ENCODE results near the gene TIMP3. TPM values are rescaled to one million over a fixed set of nuclear protein-coding genes. Genes with fewer than 3 reads are reported as not detected.

TIMP3 gene
- total and polyA plus RNA-seq, 10 donors, result 19.7 to 689 (median 367) TPM

DNA sequence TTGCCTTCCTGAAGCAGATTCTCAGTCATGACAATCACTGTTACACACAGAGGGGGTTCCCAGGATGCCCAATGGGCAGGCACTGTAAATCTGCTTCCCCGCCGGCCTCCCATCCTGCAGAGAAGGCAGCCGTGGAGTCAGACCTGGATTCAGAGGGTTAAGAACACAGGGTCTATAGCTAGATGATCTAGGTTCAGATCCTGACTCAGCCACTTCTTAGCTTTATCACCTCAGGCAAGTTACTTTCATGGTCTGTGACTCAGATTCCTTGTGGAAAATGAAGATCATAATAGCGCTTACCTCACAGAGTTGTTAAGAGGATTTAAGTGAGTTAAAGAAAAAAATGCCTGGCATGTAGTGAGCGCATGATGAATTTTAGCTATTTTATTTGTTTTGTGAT is 95.9 kb downstream of the TIMP3 start:
- WGBS, 5 donors, result 96 to 99% (median 97%) methylated on average over 3 to 5 of the region's 5 CpGs

DNA sequence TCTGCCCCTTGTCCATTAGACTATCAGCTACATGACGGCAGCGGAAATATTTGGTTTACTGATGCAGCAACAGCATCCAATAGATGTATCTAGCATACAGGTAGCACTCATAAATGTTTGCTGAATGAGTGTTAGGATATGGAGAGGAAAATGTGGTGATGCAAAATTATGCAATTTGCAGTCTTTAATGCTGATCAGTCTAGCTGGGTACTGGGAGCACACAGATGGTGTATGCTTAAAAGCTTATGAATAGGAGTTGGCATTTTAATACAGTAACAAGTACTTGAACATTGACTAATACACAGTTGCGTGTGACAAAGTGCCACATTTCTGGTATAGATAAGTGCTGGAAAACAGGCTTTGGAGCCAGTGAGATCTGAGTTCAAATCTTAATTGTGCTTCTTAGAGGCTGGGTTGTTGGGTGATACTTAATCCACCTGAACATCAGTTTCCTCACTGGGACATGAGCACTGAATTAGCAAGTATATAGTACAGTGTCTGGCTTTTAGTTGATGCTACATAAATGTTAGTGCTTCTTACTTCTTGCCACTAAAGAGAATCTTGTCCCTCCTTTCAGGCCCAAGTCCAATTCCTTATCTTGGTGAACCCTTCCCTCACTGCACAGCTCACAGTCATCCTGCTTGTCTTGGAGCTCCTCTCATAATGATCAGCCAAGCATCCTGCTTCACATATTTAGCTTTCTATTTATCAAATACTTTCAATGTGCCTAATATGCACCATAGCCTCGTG is 99.6 kb downstream of the TIMP3 start:
- Histone ChIP-seq H3K36me3 (no peaks in the 10 kb centered on the region), H3K27ac (no peak overlapping the region), H3K27me3 (replicated peaks in 1 of 7) (no peaks in the 10 kb centered on the region), H3K4me3 (no peak overlapping the region), H3K4me1 (no peaks in the 10 kb centered on the region), H3K9me3 (no peaks in the 10 kb centered on the region)
- WGBS, 5 donors, result 82 to 98% (median 93%) methylated on average over 4 of the region's 4 CpGs
- TF ChIP-seq POLR2AphosphoS5 (IDR thresholded peaks at IDR 0.05), result no peak
- no peak for TF ChIP-seq POLR2A (IDR thresholded peaks at IDR 0.05)
- TF ChIP-seq, protein P1, sequence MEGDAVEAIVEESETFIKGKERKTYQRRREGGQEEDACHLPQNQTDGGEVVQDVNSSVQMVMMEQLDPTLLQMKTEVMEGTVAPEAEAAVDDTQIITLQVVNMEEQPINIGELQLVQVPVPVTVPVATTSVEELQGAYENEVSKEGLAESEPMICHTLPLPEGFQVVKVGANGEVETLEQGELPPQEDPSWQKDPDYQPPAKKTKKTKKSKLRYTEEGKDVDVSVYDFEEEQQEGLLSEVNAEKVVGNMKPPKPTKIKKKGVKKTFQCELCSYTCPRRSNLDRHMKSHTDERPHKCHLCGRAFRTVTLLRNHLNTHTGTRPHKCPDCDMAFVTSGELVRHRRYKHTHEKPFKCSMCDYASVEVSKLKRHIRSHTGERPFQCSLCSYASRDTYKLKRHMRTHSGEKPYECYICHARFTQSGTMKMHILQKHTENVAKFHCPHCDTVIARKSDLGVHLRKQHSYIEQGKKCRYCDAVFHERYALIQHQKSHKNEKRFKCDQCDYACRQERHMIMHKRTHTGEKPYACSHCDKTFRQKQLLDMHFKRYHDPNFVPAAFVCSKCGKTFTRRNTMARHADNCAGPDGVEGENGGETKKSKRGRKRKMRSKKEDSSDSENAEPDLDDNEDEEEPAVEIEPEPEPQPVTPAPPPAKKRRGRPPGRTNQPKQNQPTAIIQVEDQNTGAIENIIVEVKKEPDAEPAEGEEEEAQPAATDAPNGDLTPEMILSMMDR (IDR thresholded peaks at IDR 0.05 in 8 of 11, conservative IDR thresholded peaks at IDR 0.05 in 3 of 11), result no peak
- DNase-seq, result no peak
- intact Hi-C loops (cut with DNase I; ENCODE audit: low total_unique reads), result no loop called here

More for the DNA sequence above, 95.9 kb downstream of the TIMP3 start:
- DNase-seq, result no peak
- Histone ChIP-seq H3K4me1 (no peaks in the 10 kb centered on the region), H3K4me3 (no peak overlapping the region), H3K36me3 (no peaks in the 10 kb centered on the region), H3K27me3 (replicated peaks in 1 of 7) (peaks cover 0 to 3% (median 0%) of the 10 kb centered on the region in 7 donors), H3K9me3 (no peaks in the 10 kb centered on the region), H3K27ac (no peak overlapping the region)
- intact Hi-C loops (cut with DNase I; ENCODE audit: low total_unique reads), result no loop called here
- TF ChIP-seq POLR2A (IDR thresholded peaks at IDR 0.05), result no peak
- TF ChIP-seq POLR2AphosphoS5 (IDR thresholded peaks at IDR 0.05), result no peak
- TF ChIP-seq, protein P1 (IDR thresholded peaks at IDR 0.05 in 8 of 11, conservative IDR thresholded peaks at IDR 0.05 in 3 of 11), result no peak

DNA sequence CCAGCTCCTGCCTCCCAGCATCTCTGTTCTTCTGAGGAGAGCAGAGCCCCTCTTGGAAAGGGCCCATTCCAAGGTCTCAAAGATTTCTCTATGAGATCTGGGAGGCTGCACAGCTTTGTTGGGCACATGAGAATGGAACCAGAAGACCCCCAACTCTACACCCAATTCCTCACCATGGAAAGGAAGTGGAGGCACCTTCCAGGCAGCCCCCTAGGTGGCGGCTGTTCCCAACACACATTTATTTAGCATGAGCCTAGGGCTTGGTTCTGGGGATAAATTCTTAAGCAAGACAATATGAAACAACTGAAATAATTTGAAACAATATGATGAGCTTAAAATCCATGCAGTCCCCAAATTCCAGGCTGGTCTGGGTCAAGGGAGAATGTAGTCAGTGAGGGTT is 100.4 kb downstream of the TIMP3 start:
- Histone ChIP-seq H3K27me3 (replicated peaks in 1 of 7) (no peaks in the 10 kb centered on the region), H3K4me1 (no peaks in the 10 kb centered on the region), H3K4me3 (no peak overlapping the region), H3K27ac (no peak overlapping the region), H3K36me3 (no peaks in the 10 kb centered on the region), H3K9me3 (no peaks in the 10 kb centered on the region)
- DNase-seq, result no peak
- TF ChIP-seq POLR2A (IDR thresholded peaks at IDR 0.05) (no peak), POLR2AphosphoS5 (IDR thresholded peaks at IDR 0.05) (no peak)
- TF ChIP-seq, protein P1 (IDR thresholded peaks at IDR 0.05 in 8 of 11, conservative IDR thresholded peaks at IDR 0.05 in 3 of 11), result no peak
- intact Hi-C loops (cut with DNase I; ENCODE audit: low total_unique reads), result no loop called here
- 0 to 100% (median 75%) methylated on average over 1 of the region's 1 CpG for WGBS, 5 donors

DNA sequence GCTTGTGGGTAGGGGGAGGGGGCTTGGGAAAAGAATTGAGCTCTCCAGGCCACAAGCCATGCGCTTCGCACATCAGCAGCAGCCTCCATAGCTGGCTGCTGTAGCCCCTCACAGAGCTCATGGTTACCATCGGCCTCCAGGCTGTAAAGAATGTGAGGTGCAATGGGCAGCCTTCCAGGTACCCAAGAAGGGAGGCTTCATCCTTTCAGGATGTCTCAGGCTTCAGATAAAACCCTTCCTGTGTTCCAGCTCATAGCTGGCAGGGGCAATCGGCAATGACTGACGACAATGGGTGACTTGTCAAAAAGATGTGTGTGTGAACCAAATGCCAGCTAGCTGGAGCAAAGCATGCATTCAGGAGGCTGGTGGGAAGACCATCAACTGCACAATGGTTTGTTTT is 102.0 kb downstream of the TIMP3 start:
- H3K36me3 ChIP-seq, result no peaks in the 10 kb centered on the region
- no peaks in the 10 kb centered on the region for H3K4me1 ChIP-seq
- H3K27ac ChIP-seq, result no peak overlapping the region
- H3K27me3 ChIP-seq (replicated peaks in 1 of 7), result no peaks in the 10 kb centered on the region
- TF ChIP-seq POLR2AphosphoS5 (IDR thresholded peaks at IDR 0.05) (no peak), POLR2A (IDR thresholded peaks at IDR 0.05) (no peak)
- TF ChIP-seq, protein P1 (IDR thresholded peaks at IDR 0.05 in 8 of 11, conservative IDR thresholded peaks at IDR 0.05 in 3 of 11), result no peak
- H3K4me3 ChIP-seq, result no peak overlapping the region
- no peak for DNase-seq
- intact Hi-C loops (cut with DNase I; ENCODE audit: low total_unique reads), result no loop called here
- no peaks in the 10 kb centered on the region for H3K9me3 ChIP-seq
- WGBS, 5 donors, result 85 to 90% (median 88%) methylated on average over 5 of the region's 5 CpGs

Data from spleen (tissue), 11 donors.